SK-N-SH (cell line): ENCODE results near the gene CCDC187. TPM values are rescaled to one million over a fixed set of nuclear protein-coding genes. Genes with fewer than 3 reads are reported as not detected.

Experiments used
- CTCF ChIA-PET: fragments of 300-600, 350-600 bp; formaldehyde crosslinking; extraction: SDS; loops from one replicate; lab custom pipeline; 2021; lab: Yijun Ruan, JAX
- POLR2A ChIA-PET: fragments of 350-600 bp; sonication (Branson Sonifier 250); formaldehyde crosslinking; extraction: SDS; loops from one replicate; lab custom pipeline; 2020; ENCODE audit warnings: antibody characterized with exemption, inconsistent platforms; lab: Yijun Ruan, JAX
- DNase-seq: peaks from one replicate; pipeline ENCODE4 v3.0.0; 2012
- H2AFZ ChIP-seq: fragments of 200-600 bp; sonication (generic); 2 replicates; pipeline ENCODE4 v1.8.1; 2016; ENCODE audit warnings: antibody characterized with exemption, mild to moderate bottlenecking, low read depth
- H3F3A ChIP-seq: fragments of 200-600 bp; sonication (generic); replicated peaks from 2 replicates; pipeline ENCODE3; 2016; ENCODE audit warnings: antibody characterized with exemption, mild to moderate bottlenecking; ENCODE audit not compliant: insufficient read depth
- H3K27ac ChIP-seq, 2 experiments: fragments of 200-500 bp in 1 of 2; fragments of 200-600 bp in 1 of 2; sonication (Bioruptor generic) in 1 of 2; sonication (generic), shearing (Covaris generic) in 1 of 2; 2 replicates each; pipeline versions ENCODE4 v1.5.1 to v1.6.1; 2014 to 2016; ENCODE audit warnings: low read depth in 2 of 2, inconsistent platforms in 1 of 2, low read length in 1 of 2, mild to moderate bottlenecking in 1 of 2, mixed read lengths in 1 of 2
- H3K27me3 ChIP-seq: fragments of 200-600 bp; sonication (generic), shearing (Covaris generic); 2 replicates; pipeline ENCODE4 v1.6.1; 2016; ENCODE audit warnings: mixed run types; ENCODE audit not compliant: insufficient read depth
- H3K36me3 ChIP-seq, 2 experiments: fragments of 200-500 bp in 1 of 2; fragments of 200-600 bp in 1 of 2; sonication (Bioruptor generic) in 1 of 2; sonication (generic) in 1 of 2; replicated peaks in 1 of 2; 2 replicates each; pipeline versions ENCODE3 to v1.5.1; 2014 to 2016; ENCODE audit warnings: low read length in 1 of 2, mild to moderate bottlenecking in 1 of 2; ENCODE audit not compliant: insufficient read depth in 2 of 2, control insufficient read depth in 1 of 2
- H3K4me1 ChIP-seq, 2 experiments: fragments of 200-500 bp in 1 of 2; fragments of 200-600 bp in 1 of 2; sonication (Bioruptor generic) in 1 of 2; sonication (generic), shearing (Covaris generic) in 1 of 2; 2 replicates each; pipeline versions ENCODE4 v1.5.1 to v1.6.1; 2014 to 2016; ENCODE audit warnings: low read depth in 1 of 2, low read length in 1 of 2, mixed run types in 1 of 2; ENCODE audit not compliant: insufficient read depth in 2 of 2, control insufficient read depth in 1 of 2
- H3K4me2 ChIP-seq: fragments of 200-600 bp; sonication (generic), shearing (Covaris generic); 2 replicates; pipeline ENCODE4 v1.6.1; 2017; ENCODE audit warnings: mixed run types
- H3K4me3 ChIP-seq, 2 experiments: fragments of 200-500 bp in 1 of 2; fragments of 200-600 bp in 1 of 2; sonication (Bioruptor generic) in 1 of 2; sonication (generic), shearing (Covaris generic) in 1 of 2; 2 replicates each; pipeline versions ENCODE4 v1.5.1 to v1.8.1; 2014 to 2016; ENCODE audit warnings: low read depth in 2 of 2, inconsistent platforms in 1 of 2, low read length in 1 of 2, mild to moderate bottlenecking in 1 of 2, mixed read lengths in 1 of 2, moderate library complexity in 1 of 2
- H3K79me2 ChIP-seq: fragments of 200-600 bp; sonication (generic); 2 replicates; pipeline ENCODE4 v1.8.1; 2017; ENCODE audit warnings: mild to moderate bottlenecking; ENCODE audit not compliant: insufficient read depth
- H3K9ac ChIP-seq: fragments of 200-600 bp; sonication (generic); 2 replicates; pipeline ENCODE4 v1.6.1; 2017; ENCODE audit warnings: mixed run types
- H3K9me2 ChIP-seq: fragments of 200-600 bp; sonication (generic); 2 replicates; pipeline ENCODE4 v1.6.1; 2017; ENCODE audit warnings: mixed run types
- H3K9me3 ChIP-seq: fragments of 200-600 bp; sonication (generic); 2 replicates; pipeline ENCODE4 v1.6.1; 2017; ENCODE audit warnings: mixed run types, mild to moderate bottlenecking, moderate library complexity
- H4K20me1 ChIP-seq: fragments of 200-600 bp; sonication (generic); 2 replicates; pipeline ENCODE4 v1.6.1; 2017; ENCODE audit warnings: mild to moderate bottlenecking, mixed run types; ENCODE audit not compliant: insufficient read depth
- FOXM1 ChIP-seq: IDR thresholded peaks from 2 replicates; pipeline ENCODE4 v1.4.0; 2012; ENCODE audit warnings: low read depth, mild to moderate bottlenecking
- NRF1 ChIP-seq: IDR thresholded peaks from 2 replicates; pipeline ENCODE4 v1.6.1; 2012; ENCODE audit warnings: low read depth, mild to moderate bottlenecking, low read length
- PBX3 ChIP-seq: IDR thresholded peaks from 2 replicates; pipeline ENCODE4; 2012
- RAD21 ChIP-seq: IDR thresholded peaks from 2 replicates; pipeline ENCODE4 v1.6.1; 2012; ENCODE audit warnings: mild to moderate bottlenecking, low read length
- RFX5 ChIP-seq: IDR thresholded peaks from 2 replicates; pipeline ENCODE4 v1.6.1; 2012; ENCODE audit warnings: mild to moderate bottlenecking, improper control_type of control experiment, low read length
- SIN3A ChIP-seq: IDR thresholded peaks from 2 replicates; pipeline ENCODE4 v1.6.1; 2012; ENCODE audit warnings: low read depth, mild to moderate bottlenecking, low read length, moderate library complexity, borderline replicate concordance
- TAF1 ChIP-seq: IDR thresholded peaks from 2 replicates; pipeline ENCODE4 v1.6.1; 2012; ENCODE audit warnings: low read depth, mild to moderate bottlenecking, low read length, moderate library complexity, borderline replicate concordance
- WGBS: methylation state at CpG from one replicate; pipeline ENCODE4 v1.1.6; 2017; ENCODE audit warnings: low lambda C conversion rate; 5-methylcytosine and 5-hydroxymethylcytosine counted together
- polyA plus RNA-seq, 3 experiments: library from polyadenylated mRNA; depleted of rRNA; stranded (reverse); fragments of >200 nt; gene quantifications; 2 replicates each; pipeline ENCODE4 v1.2.3, GENCODE V29; 2012
- TF ChIP-seq, protein P1 (sequence below): IDR thresholded peaks from 2 replicates; pipeline ENCODE4 v1.4.0; 2012; ENCODE audit warnings: low read depth, borderline replicate concordance
- TF ChIP-seq, protein P2 (sequence below): fragments of 200-600 bp; sonication (generic); IDR thresholded peaks from 2 replicates; pipeline ENCODE4 v1.6.1; 2017; ENCODE audit warnings: antibody characterized with exemption, mild to moderate bottlenecking, moderate library complexity

Gene CCDC187
- polyA plus RNA-seq, 1 of the 3 experiments (the other 2 are of a cell fraction), result not detected

DNA sequence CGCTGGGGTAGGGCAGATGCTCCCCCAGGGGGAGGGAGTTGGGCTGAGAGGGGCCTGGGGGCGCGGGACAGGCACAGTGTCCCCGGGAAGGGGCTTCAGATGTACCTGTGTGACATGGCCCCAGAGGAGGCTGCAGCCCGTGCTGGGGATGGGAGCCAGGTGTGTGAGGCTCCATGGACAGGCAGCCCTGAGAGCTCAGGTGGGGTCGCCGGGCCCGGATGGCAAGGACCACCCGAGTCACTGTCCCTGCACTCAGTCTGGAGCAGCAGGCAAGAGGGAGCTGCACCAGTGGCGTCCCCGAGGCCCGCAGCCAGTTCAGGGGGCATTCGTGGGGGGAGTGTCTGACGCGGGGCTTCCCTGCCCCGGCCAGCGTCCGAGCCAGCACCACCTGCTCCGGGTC is 18.9 kb downstream of the CCDC187 start:
- ChIA-PET POLR2A (no interaction called here), CTCF (interaction anchor here (0.8 to 4.8 kb wide), 23 partner anchors 9 to 147 kb away, joined by 3 to 59 read pairs (median 8); partner anchors contain the start of gene GPSM1)
- no peak for DNase-seq
- H3K9me3 ChIP-seq, result no peaks in the 10 kb centered on the region
- H3K4me3 ChIP-seq, result no peak overlapping the region
- peaks cover 0 to 19% of the 10 kb centered on the region in 2 experiments; a peak in 2 of 4 replicates for H3K4me1 ChIP-seq
- no CpG with 5 or more reads among the region's 19 CpGs for WGBS
- H3K36me3 ChIP-seq, result no peaks in the 10 kb centered on the region
- peaks cover 48% of the 10 kb centered on the region for H3K27me3 ChIP-seq
- no peaks in the 10 kb centered on the region for H3F3A ChIP-seq
- H3K9me2 ChIP-seq, result no peaks in the 10 kb centered on the region
- no peaks in the 10 kb centered on the region for H4K20me1 ChIP-seq
- no peak overlapping the region for H3K27ac ChIP-seq
- H2AFZ ChIP-seq, result no peak overlapping the region
- TF ChIP-seq PBX3 (no peak), RFX5 (no peak)
- H3K9ac ChIP-seq, result no peak overlapping the region
- no peak overlapping the region for H3K4me2 ChIP-seq
- H3K79me2 ChIP-seq, result no peaks in the 10 kb centered on the region

DNA sequence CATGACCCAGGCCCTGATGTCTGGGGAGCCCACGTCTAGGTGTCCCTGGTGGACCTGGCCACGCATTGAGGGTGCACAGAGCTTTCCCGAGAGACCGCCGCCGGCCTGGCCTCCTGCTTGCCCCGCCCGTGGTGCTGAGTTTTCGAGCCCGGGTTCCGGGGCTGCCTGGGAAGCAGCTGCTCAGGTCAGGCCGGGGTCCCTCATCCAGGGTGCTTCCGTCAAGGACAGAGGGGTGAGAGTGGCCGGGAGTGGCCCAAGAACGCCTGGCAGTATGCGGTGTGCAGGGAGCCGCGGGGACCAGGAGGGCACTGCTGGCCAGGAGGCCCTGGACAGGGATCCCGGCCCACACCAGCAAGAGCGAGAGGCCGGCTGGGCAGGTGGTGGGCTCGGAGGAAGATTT is 19.6 kb downstream of the CCDC187 start:
- DNase-seq, result no peak
- ChIA-PET POLR2A (no interaction called here), CTCF (interaction anchor here (0.6 to 4.8 kb wide), 45 partner anchors 8 to 178 kb away, joined by 3 to 59 read pairs (median 5); partner anchors contain the start of genes CCDC187, GPSM1 and QSOX2)
- no peak overlapping the region for H2AFZ ChIP-seq
- no peaks in the 10 kb centered on the region for H3K79me2 ChIP-seq
- H3K4me1 ChIP-seq, result peaks cover 0 to 16% of the 10 kb centered on the region in 2 experiments; a peak in 2 of 4 replicates
- H3K9ac ChIP-seq, result no peak overlapping the region
- H3K36me3 ChIP-seq, result no peaks in the 10 kb centered on the region
- H3K4me3 ChIP-seq, result no peak overlapping the region
- no peaks in the 10 kb centered on the region for H4K20me1 ChIP-seq
- no peak overlapping the region for H3K4me2 ChIP-seq
- no peak overlapping the region for H3K27ac ChIP-seq
- H3K9me2 ChIP-seq, result no peaks in the 10 kb centered on the region
- H3K27me3 ChIP-seq, result peaks cover 48% of the 10 kb centered on the region
- TF ChIP-seq, protein P1, sequence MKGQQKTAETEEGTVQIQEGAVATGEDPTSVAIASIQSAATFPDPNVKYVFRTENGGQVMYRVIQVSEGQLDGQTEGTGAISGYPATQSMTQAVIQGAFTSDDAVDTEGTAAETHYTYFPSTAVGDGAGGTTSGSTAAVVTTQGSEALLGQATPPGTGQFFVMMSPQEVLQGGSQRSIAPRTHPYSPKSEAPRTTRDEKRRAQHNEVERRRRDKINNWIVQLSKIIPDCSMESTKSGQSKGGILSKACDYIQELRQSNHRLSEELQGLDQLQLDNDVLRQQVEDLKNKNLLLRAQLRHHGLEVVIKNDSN, result no peak
- TF ChIP-seq SIN3A, result no peak
- TF ChIP-seq NRF1, result no peak
- TF ChIP-seq FOXM1, result no peak
- TF ChIP-seq RAD21, result no peak
- TF ChIP-seq TAF1, result no peak
- TF ChIP-seq, protein P2, sequence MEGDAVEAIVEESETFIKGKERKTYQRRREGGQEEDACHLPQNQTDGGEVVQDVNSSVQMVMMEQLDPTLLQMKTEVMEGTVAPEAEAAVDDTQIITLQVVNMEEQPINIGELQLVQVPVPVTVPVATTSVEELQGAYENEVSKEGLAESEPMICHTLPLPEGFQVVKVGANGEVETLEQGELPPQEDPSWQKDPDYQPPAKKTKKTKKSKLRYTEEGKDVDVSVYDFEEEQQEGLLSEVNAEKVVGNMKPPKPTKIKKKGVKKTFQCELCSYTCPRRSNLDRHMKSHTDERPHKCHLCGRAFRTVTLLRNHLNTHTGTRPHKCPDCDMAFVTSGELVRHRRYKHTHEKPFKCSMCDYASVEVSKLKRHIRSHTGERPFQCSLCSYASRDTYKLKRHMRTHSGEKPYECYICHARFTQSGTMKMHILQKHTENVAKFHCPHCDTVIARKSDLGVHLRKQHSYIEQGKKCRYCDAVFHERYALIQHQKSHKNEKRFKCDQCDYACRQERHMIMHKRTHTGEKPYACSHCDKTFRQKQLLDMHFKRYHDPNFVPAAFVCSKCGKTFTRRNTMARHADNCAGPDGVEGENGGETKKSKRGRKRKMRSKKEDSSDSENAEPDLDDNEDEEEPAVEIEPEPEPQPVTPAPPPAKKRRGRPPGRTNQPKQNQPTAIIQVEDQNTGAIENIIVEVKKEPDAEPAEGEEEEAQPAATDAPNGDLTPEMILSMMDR, result no peak
- WGBS, result 46% methylated on average over 11 of the region's 22 CpGs
- H3K9me3 ChIP-seq, result no peaks in the 10 kb centered on the region
- H3F3A ChIP-seq, result no peaks in the 10 kb centered on the region
